ENCODE data around the gene MRPL22. TPM values are rescaled to one million over a fixed set of nuclear protein-coding genes. Genes with fewer than 3 reads are reported as not detected.

The MRPL22 gene
- total RNA-seq, 1 experiment from 2014 or later: 68.3 TPM

- BruUV-seq (replicated peaks): no TSS peak
- Histone ChIP-seq H3K4me1 (ENCODE audit: control insufficient read depth in 1 of 2, insufficient read depth in 2 of 2, low read length in 2 of 2) (peaks cover 4 to 18% of the 10 kb centered on the region in 2 experiments; a peak in 2 of 4 replicates), H3K9ac (ENCODE audit: low read length) (no peak overlapping the region), H3K4me2 (ENCODE audit: low read length) (no peak overlapping the region), H3K9me3 (ENCODE audit: control insufficient read depth in 1 of 2, insufficient read depth in 1 of 2, low read depth in 1 of 2, low read length in 2 of 2) (no peaks in the 10 kb centered on the region), H3K27me3 (ENCODE audit: insufficient read depth, low read length) (no peaks in the 10 kb centered on the region), H3K4me3 (replicated peaks in 1 of 2; ENCODE audit: low read depth in 1 of 2, low read length in 2 of 2) (no peak overlapping the region), H2AFZ (ENCODE audit: low read depth, low read length, poor library complexity, severe bottlenecking) (no peak overlapping the region), H3K36me3 (ENCODE audit: control insufficient read depth in 1 of 2, insufficient read depth in 2 of 2, low read length in 2 of 2) (no peaks in the 10 kb centered on the region), H4K20me1 (ENCODE audit: insufficient read depth) (no peaks in the 10 kb centered on the region), H3K27ac (ENCODE audit: low read depth, low read length) (no peak overlapping the region), H3K79me2 (ENCODE audit: insufficient read depth, low read length) (no peaks in the 10 kb centered on the region), H3K9me2 (ENCODE audit: insufficient read depth) (no peaks in the 10 kb centered on the region)
- TF ChIP-seq EZH2phosphoT487 (IDR thresholded peaks at IDR 0.05; ENCODE audit: borderline replicate concordance) (no peak), ZFX (IDR thresholded peaks at IDR 0.05) (no peak), SP1 (IDR thresholded peaks at IDR 0.05; ENCODE audit: low read depth) (no peak), POLR2A (IDR thresholded peaks at IDR 0.05; ENCODE audit: borderline replicate concordance, extremely low read depth, insufficient read depth, insufficient read length) (no peak), FOSL1 (IDR thresholded peaks at IDR 0.05; ENCODE audit: low read depth) (no peak), EZH2 (IDR thresholded peaks at IDR 0.05) (no peak), SIN3A (IDR thresholded peaks at IDR 0.05; ENCODE audit: low read depth) (no peak), ZNF274 (IDR thresholded peaks at IDR 0.05; ENCODE audit: low read depth, low read length) (no peak), ZBTB33 (IDR thresholded peaks at IDR 0.05; ENCODE audit: extremely low read depth, insufficient replicate concordance, low read length) (no peak), CBX3 (IDR thresholded peaks at IDR 0.05; ENCODE audit: low read depth) (no peak)
- no peak for ATAC-seq
- CTCF ChIA-PET: no interaction called here
- DNase-seq (ENCODE audit: low read depth, low spot score): no peak
- POLR2A ChIA-PET: no interaction called here
- intact Hi-C loops (cut with micrococcal nuclease): no loop called here
- RAD21 ChIA-PET (ENCODE audit: low non-redundant PET in 1 of 2, low total read pairs in 2 of 2, uncharacterized antibody in 2 of 2, unreplicated experiment in 2 of 2): no interaction called here
Observed at GRCh38 chr5:154999865-155000264, 59.0 kb downstream of the MRPL22 start.

GRCh38 chr5:155001523-155001922 is 60.6 kb downstream of the MRPL22 start:
- Histone ChIP-seq H3K79me2 (ENCODE audit: insufficient read depth, low read length) (no peaks in the 10 kb centered on the region), H3K9me2 (ENCODE audit: insufficient read depth) (no peaks in the 10 kb centered on the region), H3K4me3 (replicated peaks in 1 of 2; ENCODE audit: low read depth in 1 of 2, low read length in 2 of 2) (no peak overlapping the region), H3K27me3 (ENCODE audit: insufficient read depth, low read length) (no peaks in the 10 kb centered on the region), H4K20me1 (ENCODE audit: insufficient read depth) (no peaks in the 10 kb centered on the region), H2AFZ (ENCODE audit: low read depth, low read length, poor library complexity, severe bottlenecking) (no peak overlapping the region), H3K27ac (ENCODE audit: low read depth, low read length) (no peak overlapping the region), H3K9me3 (ENCODE audit: control insufficient read depth in 1 of 2, insufficient read depth in 1 of 2, low read depth in 1 of 2, low read length in 2 of 2) (no peaks in the 10 kb centered on the region), H3K36me3 (ENCODE audit: control insufficient read depth in 1 of 2, insufficient read depth in 2 of 2, low read length in 2 of 2) (no peaks in the 10 kb centered on the region), H3K4me1 (ENCODE audit: control insufficient read depth in 1 of 2, insufficient read depth in 2 of 2, low read length in 2 of 2) (peaks cover 4 to 18% of the 10 kb centered on the region in 2 experiments; a peak in 2 of 4 replicates), H3K4me2 (ENCODE audit: low read length) (no peak overlapping the region), H3K9ac (ENCODE audit: low read length) (no peak overlapping the region)
- intact Hi-C loops (cut with micrococcal nuclease): no loop called here
- DNase-seq (ENCODE audit: low read depth, low spot score): no peak
- ChIA-PET RAD21 (ENCODE audit: low non-redundant PET in 1 of 2, low total read pairs in 2 of 2, uncharacterized antibody in 2 of 2, unreplicated experiment in 2 of 2) (no interaction called here), CTCF (interaction anchor here (1.5 kb wide), 1 partner anchor 29 kb away, joined by 10 read pairs; no protein-coding TSS in a partner anchor), POLR2A (no interaction called here)
- ATAC-seq: no peak
- BruUV-seq (replicated peaks): no TSS peak
- no peak for TF ChIP-seq RAD21 (IDR thresholded peaks at IDR 0.05; ENCODE audit: low read depth)
- no peak for TF ChIP-seq POLR2A (IDR thresholded peaks at IDR 0.05; ENCODE audit: borderline replicate concordance, extremely low read depth, insufficient read depth, insufficient read length)
- TF ChIP-seq ELF1 (IDR thresholded peaks at IDR 0.05; ENCODE audit: borderline replicate concordance, low read depth): no peak
- TF ChIP-seq EZH2phosphoT487 (IDR thresholded peaks at IDR 0.05; ENCODE audit: borderline replicate concordance): no peak
- no peak for TF ChIP-seq JUND (IDR thresholded peaks at IDR 0.05)
- no peak for TF ChIP-seq SRF (IDR thresholded peaks at IDR 0.05; ENCODE audit: low read depth)
- no peak for TF ChIP-seq EZH2 (IDR thresholded peaks at IDR 0.05)
- no peak for TF ChIP-seq ZBTB33 (IDR thresholded peaks at IDR 0.05; ENCODE audit: extremely low read depth, insufficient replicate concordance, low read length)
- no peak for TF ChIP-seq MAX (IDR thresholded peaks at IDR 0.05)
